SK-N-SH (cell line): ENCODE results near the gene GULP1.

Experiments
- CTCF ChIP-seq: fragments of 200-600 bp; sonication (generic); IDR thresholded peaks from 2 replicates; pipeline ENCODE4 v1.6.1; 2017; ENCODE audit warnings: antibody characterized with exemption, mild to moderate bottlenecking, moderate library complexity
- EP300 ChIP-seq, 2 experiments: IDR thresholded peaks; 2 replicates each; pipeline versions ENCODE4 v1.4.0 to v1.6.1; 2012; ENCODE audit warnings: borderline replicate concordance in 1 of 2, low read depth in 1 of 2, low read length in 1 of 2
- RAD21 ChIP-seq: IDR thresholded peaks from 2 replicates; pipeline ENCODE4 v1.6.1; 2012; ENCODE audit warnings: mild to moderate bottlenecking, low read length

DNA sequence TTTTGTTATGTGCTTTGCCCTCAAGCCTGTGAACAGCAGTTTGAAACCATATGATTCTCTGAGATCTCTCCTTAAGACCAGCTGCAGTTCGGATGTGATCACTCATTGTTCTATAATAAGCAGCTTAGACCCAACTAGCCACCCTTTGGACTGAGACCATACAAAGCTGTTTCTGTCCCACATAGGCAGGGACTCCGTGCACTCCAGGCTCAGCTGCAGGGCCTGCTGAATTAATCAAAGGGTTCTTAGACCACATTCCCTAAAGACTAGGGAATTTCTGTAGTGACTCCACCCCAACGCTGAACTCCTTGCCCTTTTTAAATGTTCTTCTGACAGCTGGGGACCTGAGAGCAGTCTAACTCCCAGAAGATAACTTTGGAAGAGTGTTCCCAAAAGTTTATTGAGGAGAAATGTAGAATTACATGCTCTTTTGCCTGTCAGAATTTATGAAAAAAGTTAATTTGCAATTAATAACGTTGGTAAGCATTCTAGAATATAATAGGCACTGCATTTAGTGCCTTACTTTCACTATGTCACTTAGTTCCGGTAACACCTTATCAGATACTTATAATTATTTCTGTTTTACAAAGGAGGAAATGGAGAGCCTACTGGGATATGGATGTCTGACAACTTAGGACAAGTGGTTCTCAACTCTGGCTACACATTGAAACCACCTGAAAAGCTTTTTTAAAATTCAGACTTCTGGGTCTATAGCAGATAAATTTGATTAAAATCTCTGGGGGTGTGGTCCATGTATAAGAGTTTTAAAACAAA lies 42.3 kb downstream of the GULP1 start:
- no peak for TF ChIP-seq RAD21
- TF ChIP-seq CTCF: no peak
- TF ChIP-seq EP300 (IDR thresholded peaks at IDR 0.05; ENCODE audit: borderline replicate concordance in 1 of 2, low read depth in 1 of 2, low read length in 1 of 2): no peak
